ENCODE measurements around the gene MRPL28.
"Not testable (repeated sequence)": the region's sequence is repeated elsewhere in the genome, so short reads cannot be mapped to it uniquely, and the experiment has no call there.

Gene MRPL28

GRCh38 chr16:373020-373598 lies 2.8 kb upstream of the MRPL28 start:
- no peak for DNase-seq (ENCODE audit: low spot score)

GRCh38 chr16:372302-372983 lies 2.1 kb upstream of the MRPL28 start:
- DNase-seq (ENCODE audit: low spot score): no peak

- no peak for DNase-seq (ENCODE audit: low spot score)
These were observed 1.4 kb upstream of the MRPL28 start for GRCh38 chr16:371515-372301.

GRCh38 chr16:370979-371514 lies 709 bp upstream of the MRPL28 start:
- no peak for DNase-seq (ENCODE audit: low spot score)

- peak; percentile 43 for DNase-seq (ENCODE audit: low spot score)
These were observed 387 bp downstream of the MRPL28 start for GRCh38 chr16:369866-370436.

- no peak for DNase-seq (ENCODE audit: low spot score)
These were observed 968 bp downstream of the MRPL28 start for GRCh38 chr16:369275-369865.

- DNase-seq (ENCODE audit: low spot score): no peak
These were observed 1.8 kb downstream of the MRPL28 start for GRCh38 chr16:368388-369158.

GRCh38 chr16:367333-367903 lies 2.9 kb downstream of the MRPL28 start:
- DNase-seq (ENCODE audit: low spot score): no peak

GRCh38 chr16:366476-366875 lies 3.9 kb downstream of the MRPL28 start:
- no peak for DNase-seq (ENCODE audit: low spot score)

GRCh38 chr16:364595-365491 lies 5.5 kb downstream of the MRPL28 start:
- DNase-seq (ENCODE audit: low spot score): peak; percentile 49

- DNase-seq (ENCODE audit: low spot score): no peak
These were observed 6.4 kb downstream of the MRPL28 start for GRCh38 chr16:363766-364490.

- no peak for DNase-seq (ENCODE audit: low spot score)
These were observed 7.1 kb downstream of the MRPL28 start for GRCh38 chr16:363110-363765.

- DNase-seq (ENCODE audit: low spot score): not testable (repeated sequence)
These were observed 7.7 kb downstream of the MRPL28 start for GRCh38 chr16:362702-362999.

- peak; percentile 90 for DNase-seq (ENCODE audit: low spot score)
These were observed 8.3 kb downstream of the MRPL28 start for GRCh38 chr16:361872-362701.

- DNase-seq (ENCODE audit: low spot score): no peak
These were observed 8.9 kb downstream of the MRPL28 start for GRCh38 chr16:361341-361871.

GRCh38 chr16:360698-361336 lies 9.5 kb downstream of the MRPL28 start:
- DNase-seq (ENCODE audit: low spot score): no peak

Measured in AG20443 (cell line).